ENCODE results near the gene TRIM25.

The TRIM25 gene

GRCh38 chr17:56845934-56846333 lies 67.9 kb downstream of the TRIM25 start:
- ATAC-seq (ENCODE audit: low read depth) (no peak), DNase-seq (ENCODE audit: low spot score in 2 of 2) (no peak)
- no peaks in the 10 kb centered on the region for H3K9me3 Mint-ChIP-seq
- H3K27ac Mint-ChIP-seq, result no peak overlapping the region
- peaks cover 10% of the 10 kb centered on the region for H3K4me1 Mint-ChIP-seq
- H3K27me3 Mint-ChIP-seq, result no peaks in the 10 kb centered on the region
- H3K4me3 Mint-ChIP-seq, result no peak overlapping the region
- peaks cover 20% of the 10 kb centered on the region for H3K36me3 Mint-ChIP-seq

GRCh38 chr17:56842577-56842976 lies 71.3 kb downstream of the TRIM25 start:
- H3K27ac Mint-ChIP-seq, result no peak overlapping the region
- ATAC-seq (ENCODE audit: low read depth), result no peak

GRCh38 chr17:56838687-56839086 lies 75.2 kb downstream of the TRIM25 start:
- DNase-seq (ENCODE audit: low spot score in 2 of 2) (no peak), ATAC-seq (ENCODE audit: low read depth) (no peak)
- Mint-ChIP-seq H3K4me1 (peaks cover 20% of the 10 kb centered on the region), H3K9me3 (no peaks in the 10 kb centered on the region), H3K27me3 (no peaks in the 10 kb centered on the region), H3K4me3 (no peak overlapping the region), H3K27ac (no peak overlapping the region), H3K36me3 (peaks cover 11% of the 10 kb centered on the region)

More at GRCh38 chr17:56842577-56842976, 71.3 kb downstream of the TRIM25 start:
- Mint-ChIP-seq H3K9me3 (no peaks in the 10 kb centered on the region), H3K4me1 (peaks cover 9% of the 10 kb centered on the region), H3K27me3 (no peaks in the 10 kb centered on the region), H3K36me3 (peaks cover 10% of the 10 kb centered on the region), H3K4me3 (no peak overlapping the region)
- no peak for DNase-seq (ENCODE audit: low spot score in 2 of 2)
